22Rv1 (cell line): ENCODE measurements around the gene METAP1D.

ENCODE experiments used
- CTCF ChIP-seq: fragments of 450-650 bp; IDR thresholded peaks from 2 replicates; pipeline ENCODE4 v1.5.1; 2017; ENCODE audit warnings: mild to moderate bottlenecking
- ZFX ChIP-seq: fragments of 450-650 bp; IDR thresholded peaks from 2 replicates; pipeline ENCODE4 v1.6.1; 2017; ENCODE audit warnings: antibody characterized with exemption, borderline replicate concordance

DNA sequence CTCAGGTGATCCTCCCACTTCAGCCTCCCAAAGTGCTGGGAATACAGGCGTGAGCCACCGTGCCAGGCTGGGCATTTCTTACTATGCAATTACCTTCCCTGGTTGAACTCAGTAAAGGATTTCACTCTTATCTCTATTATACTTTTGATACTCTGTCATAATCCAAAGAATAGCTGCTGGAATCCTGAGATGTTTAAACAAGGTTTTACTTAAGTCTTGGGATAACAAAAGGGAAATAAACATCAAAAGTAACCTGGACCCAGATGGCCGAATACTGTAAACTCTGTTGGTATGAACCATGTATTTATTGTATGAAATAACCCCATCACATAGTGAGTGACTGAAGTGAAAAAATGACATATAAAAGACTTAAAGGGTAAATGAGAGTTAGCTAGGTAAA lies 114.8 kb downstream of the METAP1D start:
- no peak for TF ChIP-seq CTCF
- TF ChIP-seq ZFX: no peak
